Measurements from ENCODE around the gene HMGCS1.
"Not testable (repeated sequence)": the region's sequence is repeated elsewhere in the genome, so short reads cannot be mapped to it uniquely, and the experiment has no call there.

The HMGCS1 gene

GRCh38 chr5:43312076-43312661, 1.0 kb downstream of the HMGCS1 start:
- DNase-seq (ENCODE audit: low spot score), result no peak

- no peak for DNase-seq (ENCODE audit: low spot score)
These were observed 3.6 kb downstream of the HMGCS1 start for GRCh38 chr5:43309637-43310036.

GRCh38 chr5:43309122-43309521, 4.1 kb downstream of the HMGCS1 start:
- DNase-seq (ENCODE audit: low spot score), result no peak

GRCh38 chr5:43306954-43307353, 6.3 kb downstream of the HMGCS1 start:
- DNase-seq (ENCODE audit: low spot score), result not testable (repeated sequence)

GRCh38 chr5:43305948-43306565, 7.2 kb downstream of the HMGCS1 start:
- peak; percentile 55 for DNase-seq (ENCODE audit: low spot score)

GRCh38 chr5:43304525-43304924, 8.7 kb downstream of the HMGCS1 start:
- no peak for DNase-seq (ENCODE audit: low spot score)

GRCh38 chr5:43303242-43303641, 10.0 kb downstream of the HMGCS1 start:
- DNase-seq (ENCODE audit: low spot score), result no peak

- no peak for DNase-seq (ENCODE audit: low spot score)
These were observed 10.7 kb downstream of the HMGCS1 start for GRCh38 chr5:43302481-43302880.

GRCh38 chr5:43301653-43302091, 11.5 kb downstream of the HMGCS1 start:
- no peak for DNase-seq (ENCODE audit: low spot score)

- DNase-seq (ENCODE audit: low spot score), result no peak
These were observed 13.1 kb downstream of the HMGCS1 start for GRCh38 chr5:43300112-43300511.

GRCh38 chr5:43298443-43298842, 14.8 kb downstream of the HMGCS1 start:
- DNase-seq (ENCODE audit: low spot score), result no peak

GRCh38 chr5:43296835-43297234, 16.4 kb downstream of the HMGCS1 start:
- DNase-seq (ENCODE audit: low spot score), result no peak

GRCh38 chr5:43295202-43295601, 18.0 kb downstream of the HMGCS1 start:
- DNase-seq (ENCODE audit: low spot score), result no peak

GRCh38 chr5:43294226-43294625, 19.0 kb downstream of the HMGCS1 start:
- DNase-seq (ENCODE audit: low spot score), result no peak

- no peak for DNase-seq (ENCODE audit: low spot score)
These were observed 22.5 kb downstream of the HMGCS1 start for GRCh38 chr5:43290726-43291125.

- no peak for DNase-seq (ENCODE audit: low spot score)
These were observed 24.9 kb downstream of the HMGCS1 start for GRCh38 chr5:43288269-43288831.

GRCh38 chr5:43287493-43287892, 25.7 kb downstream of the HMGCS1 start:
- no peak for DNase-seq (ENCODE audit: low spot score)

- no peak for DNase-seq (ENCODE audit: low spot score)
These were observed 26.6 kb downstream of the HMGCS1 start for GRCh38 chr5:43286623-43287022.

GRCh38 chr5:43281840-43282658, 31.2 kb downstream of the HMGCS1 start:
- DNase-seq (ENCODE audit: low spot score), result no peak

- no peak for DNase-seq (ENCODE audit: low spot score)
These were observed 33.5 kb downstream of the HMGCS1 start for GRCh38 chr5:43279548-43280274.

GRCh38 chr5:43275391-43275790, 37.8 kb downstream of the HMGCS1 start:
- no peak for DNase-seq (ENCODE audit: low spot score)

GRCh38 chr5:43274435-43275114, 38.6 kb downstream of the HMGCS1 start:
- DNase-seq (ENCODE audit: low spot score), result no peak

Measured in kidney capillary endothelial cell (primary cell).